ENCODE results near the gene ZC2HC1B. TPM values are rescaled to one million over a fixed set of nuclear protein-coding genes. Genes with fewer than 3 reads are reported as not detected.

The ZC2HC1B gene
- total RNA-seq, 1 experiment from 2014 or later: not detected

DNA sequence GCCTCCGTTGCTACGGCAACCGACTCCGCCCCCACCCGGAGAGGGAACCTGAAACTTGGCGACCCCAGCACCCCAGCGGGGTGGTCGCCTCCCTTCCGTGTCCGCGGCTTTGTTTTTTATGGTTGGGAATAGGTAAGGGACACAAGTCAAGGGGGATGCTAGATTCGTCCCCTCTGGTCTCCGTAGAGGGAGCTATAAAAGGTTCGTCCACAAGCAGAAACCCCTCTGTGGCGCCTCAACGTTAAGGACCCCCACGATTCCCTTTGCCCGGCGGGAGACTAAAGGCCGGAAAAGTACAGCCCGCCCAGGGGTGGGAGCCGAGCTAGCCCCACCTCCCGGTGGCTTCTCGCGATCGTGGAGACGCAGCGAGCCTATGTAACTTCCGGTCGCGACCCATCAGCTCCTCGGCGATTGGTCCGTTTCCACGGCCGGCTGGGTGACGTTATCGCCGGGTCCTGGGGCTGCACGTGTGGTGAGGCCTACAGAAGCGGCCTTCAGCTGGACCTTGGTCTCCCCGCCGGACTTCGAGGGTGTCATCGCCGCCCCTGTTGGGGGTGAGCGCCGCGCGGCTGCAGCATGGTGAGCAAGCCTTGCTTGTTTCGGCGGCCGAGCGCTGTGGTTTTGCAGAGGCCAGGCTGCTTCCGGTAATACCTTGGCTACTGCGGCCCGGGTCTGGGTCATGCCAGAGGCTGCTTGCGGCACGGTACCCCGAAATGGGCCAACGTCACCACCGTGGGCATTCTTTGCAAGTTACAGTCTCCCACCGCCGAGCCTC is 21.2 kb upstream of the ZC2HC1B start, which contains the start of gene LTV1:
Gene LTV1 (plus strand): TSS at position 437 of the 775 bp plus-strand sequence. CDS start 140 bp downstream, at position 577.
- H4K91ac ChIP-seq (ENCODE audit: insufficient read length, low read depth, low read length): no peak within 1 kb of the TSS
- H3K9me3 Mint-ChIP-seq: no peaks in the 10 kb centered on the region
- H3K4me1 ChIP-seq (ENCODE audit: insufficient read depth, low read length): no peaks in the 10 kb centered on the region

More for the DNA sequence above, 21.2 kb upstream of the ZC2HC1B start, which contains the start of gene LTV1:
- Histone ChIP-seq H3K23me2 (ENCODE audit: insufficient read length, low read depth, low read length, poor library complexity, severe bottlenecking) (peaks cover 4% of the 10 kb centered on the region), H2BK12ac (ENCODE audit: insufficient read length, low read depth, low read length) (no peak within 1 kb of the TSS), H3T11ph (ENCODE audit: low read length) (no peak within 1 kb of the TSS), H3K9me3 (ENCODE audit: control insufficient read depth, low read depth, low read length) (no peaks in the 10 kb centered on the region), H3K79me2 (ENCODE audit: insufficient read depth, low read length) (peaks cover 9% of the 10 kb centered on the region; the same call in 1 of the 2 replicates), H2AK5ac (ENCODE audit: insufficient read length, low read length) (no peak within 1 kb of the TSS), H3K27ac (ENCODE audit: insufficient read length, low read depth, low read length) (no peak within 1 kb of the TSS), H4K5ac (ENCODE audit: insufficient read length, low read depth, low read length) (no peak within 1 kb of the TSS), H4K20me1 (ENCODE audit: control insufficient read depth, insufficient read depth, insufficient read length) (no peaks in the 10 kb centered on the region), H3K56ac (ENCODE audit: insufficient read length, low read depth, low read length) (peak within 1 kb of the TSS; percentile 18), H3K14ac (ENCODE audit: insufficient read depth, low read length) (peak within 1 kb of the TSS; percentile 84), H2BK5ac (ENCODE audit: insufficient read length, low read length) (no peak within 1 kb of the TSS), H3K27me3 (ENCODE audit: insufficient read depth, low read length) (no peaks in the 10 kb centered on the region), H2BK20ac (ENCODE audit: low read depth, low read length, poor library complexity, severe bottlenecking) (no peak within 1 kb of the TSS), H2BK120ac (ENCODE audit: low read depth, low read length, poor library complexity, severe bottlenecking) (no peak within 1 kb of the TSS), H3K23ac (ENCODE audit: insufficient read length, low read depth, low read length) (no peak within 1 kb of the TSS), H3K4me2 (ENCODE audit: insufficient read depth, insufficient read length, low read length) (peak within 1 kb of the TSS; percentile 83), H4K8ac (replicated peaks; ENCODE audit: insufficient read length, low read depth, low read length) (no peak within 1 kb of the TSS), H3K4ac (ENCODE audit: low read depth, low read length) (no peak within 1 kb of the TSS), H3K79me1 (ENCODE audit: insufficient read depth, low read depth, low read length, poor library complexity, severe bottlenecking) (no peaks in the 10 kb centered on the region), H3K18ac (ENCODE audit: insufficient read length, low read depth, low read length) (peak within 1 kb of the TSS; percentile 94), H3K9ac (ENCODE audit: extremely low read depth, insufficient read length, low read length) (peak within 1 kb of the TSS; percentile 91), H2BK15ac (ENCODE audit: low read depth, low read length) (no peak within 1 kb of the TSS), H2AFZ (ENCODE audit: low read length) (no peak within 1 kb of the TSS)
- TF ChIP-seq CTCF (conservative IDR thresholded peaks at IDR 0.05): no peak
- peak within 1 kb of the TSS; percentile 93 to 99 (median 98) for H3K27ac Mint-ChIP-seq
- H3K4me3 Mint-ChIP-seq: peak within 1 kb of the TSS; percentile 97 to 98
- no CpG with 5 or more reads among the region's 64 CpGs for WGBS (ENCODE audit: extremely low coverage, insufficient read length, low lambda C conversion rate)
- peaks cover 28 to 44% (median 38%) of the 10 kb centered on the region in 3 experiments for H3K36me3 Mint-ChIP-seq (ENCODE audit: insufficient read depth in 1 of 3, low read depth in 3 of 3)
- no peaks in the 10 kb centered on the region for H3K27me3 Mint-ChIP-seq (ENCODE audit: low read depth)
- peaks cover 10 to 14% of the 10 kb centered on the region in 2 experiments for H3K4me1 Mint-ChIP-seq
- peak; percentile 97 for DNase-seq
